ENCODE measurements around the gene LILRB2. TPM values are rescaled to one million over a fixed set of nuclear protein-coding genes. Genes with fewer than 3 reads are reported as not detected.

The LILRB2 gene
- polyA plus RNA-seq, 1 donor, result 2.6 TPM

DNA sequence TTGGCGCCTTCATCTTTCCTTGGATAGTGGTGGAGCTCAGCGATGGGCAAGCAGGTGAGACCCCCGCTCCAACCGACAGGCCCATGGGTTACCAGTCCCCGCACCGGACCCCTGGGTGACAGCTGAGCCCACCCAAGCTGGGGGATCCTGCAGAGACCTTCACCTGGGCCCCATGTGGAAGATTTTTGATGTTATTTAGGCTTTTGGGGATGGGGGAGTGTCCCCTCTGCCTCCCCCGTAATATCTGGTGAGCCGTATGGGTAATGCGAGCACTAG, 37.0 kb upstream of the LILRB2 start:
- no peak overlapping the region for H3K4me3 ChIP-seq (ENCODE audit: low read length)
- WGBS (ENCODE audit: insufficient coverage, low lambda C conversion rate), result no CpG with 5 or more reads among the region's 9 CpGs
- no peaks in the 10 kb centered on the region for H3K4me1 ChIP-seq (ENCODE audit: control insufficient read depth, insufficient read depth, low read length)
- H3K27me3 ChIP-seq (ENCODE audit: control insufficient read depth, insufficient read depth, low read length), result no peaks in the 10 kb centered on the region
- DNase-seq, result no peak
- no peak overlapping the region for H3K27ac ChIP-seq (ENCODE audit: low read length)
- no peaks in the 10 kb centered on the region for H3K9me3 ChIP-seq (ENCODE audit: control insufficient read depth, low read depth, low read length)
- no peaks in the 10 kb centered on the region for H3K36me3 ChIP-seq (ENCODE audit: control insufficient read depth, insufficient read depth, low read length)

DNA sequence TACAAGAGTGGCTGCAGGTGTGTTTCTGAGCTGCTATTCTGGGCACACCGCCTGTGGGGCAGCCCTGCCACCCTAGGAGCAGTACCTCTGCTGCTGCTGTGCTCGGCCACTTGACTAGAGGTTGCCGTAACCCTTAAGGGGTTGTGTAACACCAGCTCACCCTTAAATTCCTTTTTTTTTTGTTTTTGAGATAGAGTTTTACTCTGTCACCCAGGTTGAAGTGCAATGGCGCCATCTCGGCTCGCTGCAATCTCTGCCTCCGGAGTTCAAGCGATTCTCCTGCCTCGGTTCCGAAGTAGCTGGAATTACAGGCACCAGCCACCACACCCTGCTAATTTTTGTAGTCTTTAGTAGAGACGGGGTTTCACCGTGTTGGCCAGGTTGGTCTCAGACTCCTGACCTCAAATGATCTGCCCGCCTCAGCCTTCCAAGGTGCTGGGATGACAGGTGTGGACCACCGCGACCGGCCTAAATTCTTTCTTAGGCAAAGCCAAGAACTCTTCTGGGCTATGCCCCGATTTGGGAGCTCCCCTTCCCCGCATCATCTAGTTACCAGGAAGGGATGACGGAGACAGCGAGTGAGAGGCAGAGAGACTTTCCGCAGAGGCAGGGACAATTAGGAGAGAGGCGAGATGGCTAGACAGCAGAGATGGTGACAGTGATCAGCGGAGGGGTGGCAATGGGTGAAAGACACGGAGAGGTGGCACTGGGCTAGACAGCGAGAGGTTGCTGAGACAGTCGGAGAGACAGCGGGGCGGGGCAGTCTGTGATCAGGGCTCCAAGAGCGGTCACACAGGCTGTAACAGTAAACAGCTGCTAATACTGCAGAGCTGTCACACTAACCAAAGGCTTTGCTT, 36.4 kb upstream of the LILRB2 start:
- no peaks in the 10 kb centered on the region for H3K4me1 ChIP-seq (ENCODE audit: control insufficient read depth, insufficient read depth, low read length)
- no peak for DNase-seq
- 95% methylated on average over 4 of the region's 29 CpGs for WGBS (ENCODE audit: insufficient coverage, low lambda C conversion rate)
- H3K36me3 ChIP-seq (ENCODE audit: control insufficient read depth, insufficient read depth, low read length), result no peaks in the 10 kb centered on the region
- no peak overlapping the region for H3K4me3 ChIP-seq (ENCODE audit: low read length)
- H3K27me3 ChIP-seq (ENCODE audit: control insufficient read depth, insufficient read depth, low read length), result no peaks in the 10 kb centered on the region
- no peak overlapping the region for H3K27ac ChIP-seq (ENCODE audit: low read length)
- H3K9me3 ChIP-seq (ENCODE audit: control insufficient read depth, low read depth, low read length), result no peaks in the 10 kb centered on the region

GRCh38 chr19:54316746-54317107, 35.8 kb upstream of the LILRB2 start:
- no peak for DNase-seq
- Histone ChIP-seq H3K4me3 (ENCODE audit: low read length) (no peak overlapping the region), H3K4me1 (ENCODE audit: control insufficient read depth, insufficient read depth, low read length) (no peaks in the 10 kb centered on the region), H3K9me3 (ENCODE audit: control insufficient read depth, low read depth, low read length) (no peaks in the 10 kb centered on the region), H3K27ac (ENCODE audit: low read length) (no peak overlapping the region), H3K27me3 (ENCODE audit: control insufficient read depth, insufficient read depth, low read length) (no peaks in the 10 kb centered on the region), H3K36me3 (ENCODE audit: control insufficient read depth, insufficient read depth, low read length) (no peaks in the 10 kb centered on the region)
- no CpG with 5 or more reads among the region's 11 CpGs for WGBS (ENCODE audit: insufficient coverage, low lambda C conversion rate)

GRCh38 chr19:54315956-54316355, 35.0 kb upstream of the LILRB2 start:
- no peaks in the 10 kb centered on the region for H3K36me3 ChIP-seq (ENCODE audit: control insufficient read depth, insufficient read depth, low read length)
- no peak overlapping the region for H3K4me3 ChIP-seq (ENCODE audit: low read length)
- no peaks in the 10 kb centered on the region for H3K27me3 ChIP-seq (ENCODE audit: control insufficient read depth, insufficient read depth, low read length)
- no peak for DNase-seq
- no peaks in the 10 kb centered on the region for H3K4me1 ChIP-seq (ENCODE audit: control insufficient read depth, insufficient read depth, low read length)
- no peaks in the 10 kb centered on the region for H3K9me3 ChIP-seq (ENCODE audit: control insufficient read depth, low read depth, low read length)
- WGBS (ENCODE audit: insufficient coverage, low lambda C conversion rate), result no CpG with 5 or more reads among the region's 10 CpGs
- no peak overlapping the region for H3K27ac ChIP-seq (ENCODE audit: low read length)

DNA sequence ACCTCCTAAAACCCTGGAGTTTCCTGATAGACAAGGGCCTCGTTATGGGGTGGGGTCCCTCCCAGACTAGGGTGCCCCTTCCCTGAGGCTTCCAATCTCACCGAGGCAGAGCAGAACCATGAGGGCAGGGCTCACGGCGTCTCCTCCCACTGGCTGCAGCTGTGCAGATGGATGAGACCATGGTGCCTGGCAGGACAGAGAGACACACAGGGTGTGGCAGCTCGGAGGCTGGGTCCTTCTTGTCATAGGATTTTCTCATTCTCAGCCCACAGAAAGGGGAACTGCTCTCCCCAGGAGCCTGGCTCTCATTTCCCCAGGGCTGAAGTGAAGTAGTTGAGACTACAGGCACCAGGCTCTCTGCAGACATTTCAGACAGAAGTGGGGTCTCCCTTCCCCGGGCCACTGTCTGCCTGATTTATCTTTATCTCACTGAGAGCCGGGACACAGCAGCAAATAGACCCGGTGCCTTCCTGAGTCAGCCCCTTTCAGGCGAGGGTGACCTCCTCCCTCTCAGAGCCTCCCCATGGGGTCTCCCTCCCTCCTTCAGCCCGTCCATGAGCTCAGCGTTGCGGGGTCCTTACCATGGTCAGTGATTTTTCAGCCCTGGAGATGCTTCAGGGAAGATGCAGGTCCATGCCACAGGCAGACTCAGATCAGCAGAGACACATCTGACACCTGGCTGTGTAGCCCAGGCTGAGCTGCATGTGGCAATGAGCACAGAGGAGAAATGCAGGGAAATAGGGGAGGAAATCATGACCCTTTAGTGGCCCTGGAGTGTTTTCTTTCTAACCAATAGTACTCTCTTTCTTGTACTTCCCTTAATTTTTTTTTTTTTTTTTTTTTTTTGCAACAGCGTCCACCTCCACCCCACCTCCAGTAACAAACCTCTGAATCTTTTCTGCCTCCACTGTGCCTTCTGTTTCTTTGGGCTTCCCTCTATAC, 31.8 kb upstream of the LILRB2 start, which contains the start of gene LILRA5:
Gene LILRA5, minus strand, starts transcription at position 731 of the 942 bp plus-strand sequence. Its CDS starts 147 bp downstream, at position 584.
- WGBS (ENCODE audit: insufficient coverage, low lambda C conversion rate), result no CpG with 5 or more reads among the region's 13 CpGs
- H3K4me3 ChIP-seq (ENCODE audit: low read length), result no peak within 1 kb of the TSS
- no peak for DNase-seq
- H3K4me1 ChIP-seq (ENCODE audit: control insufficient read depth, insufficient read depth, low read length), result no peaks in the 10 kb centered on the region
- H3K27ac ChIP-seq (ENCODE audit: low read length), result no peak within 1 kb of the TSS
- no peaks in the 10 kb centered on the region for H3K27me3 ChIP-seq (ENCODE audit: control insufficient read depth, insufficient read depth, low read length)
- H3K36me3 ChIP-seq (ENCODE audit: control insufficient read depth, insufficient read depth, low read length), result no peaks in the 10 kb centered on the region
- H3K9me3 ChIP-seq (ENCODE audit: control insufficient read depth, low read depth, low read length), result no peaks in the 10 kb centered on the region

DNA sequence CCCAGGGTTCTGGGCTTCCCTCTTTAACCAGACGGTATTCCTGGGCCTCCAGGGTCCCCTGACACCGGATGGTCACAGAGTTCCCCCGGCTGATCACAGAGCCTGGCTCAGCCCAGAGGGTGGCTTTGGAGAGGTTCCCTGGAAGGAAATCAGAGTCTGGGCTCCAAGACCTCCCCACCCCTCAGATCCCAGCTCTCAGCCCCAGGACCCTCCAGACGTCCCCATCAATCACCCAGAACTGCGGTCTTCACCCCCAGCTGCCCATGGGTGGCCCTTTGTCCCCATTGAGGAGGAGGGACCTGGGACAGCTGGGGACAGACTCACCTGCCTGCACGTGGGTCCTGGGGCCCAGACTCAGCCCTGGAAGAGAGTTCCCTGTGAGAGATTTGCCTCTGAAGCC, 31.1 kb upstream of the LILRB2 start:
- no peak overlapping the region for H3K4me3 ChIP-seq (ENCODE audit: low read length)
- no peaks in the 10 kb centered on the region for H3K9me3 ChIP-seq (ENCODE audit: control insufficient read depth, low read depth, low read length)
- DNase-seq, result no peak
- no peaks in the 10 kb centered on the region for H3K27me3 ChIP-seq (ENCODE audit: control insufficient read depth, insufficient read depth, low read length)
- H3K27ac ChIP-seq (ENCODE audit: low read length), result no peak overlapping the region
- H3K36me3 ChIP-seq (ENCODE audit: control insufficient read depth, insufficient read depth, low read length), result no peaks in the 10 kb centered on the region
- no peaks in the 10 kb centered on the region for H3K4me1 ChIP-seq (ENCODE audit: control insufficient read depth, insufficient read depth, low read length)
- WGBS (ENCODE audit: insufficient coverage, low lambda C conversion rate), result no CpG with 5 or more reads among the region's 6 CpGs

GRCh38 chr19:54311486-54311885, 30.6 kb upstream of the LILRB2 start:
- Histone ChIP-seq H3K4me3 (ENCODE audit: low read length) (no peak overlapping the region), H3K27me3 (ENCODE audit: control insufficient read depth, insufficient read depth, low read length) (no peaks in the 10 kb centered on the region), H3K4me1 (ENCODE audit: control insufficient read depth, insufficient read depth, low read length) (no peaks in the 10 kb centered on the region), H3K36me3 (ENCODE audit: control insufficient read depth, insufficient read depth, low read length) (no peaks in the 10 kb centered on the region), H3K9me3 (ENCODE audit: control insufficient read depth, low read depth, low read length) (no peaks in the 10 kb centered on the region), H3K27ac (ENCODE audit: low read length) (no peak overlapping the region)
- no CpG with 5 or more reads among the region's 5 CpGs for WGBS (ENCODE audit: insufficient coverage, low lambda C conversion rate)
- DNase-seq, result no peak

- H3K27me3 ChIP-seq (ENCODE audit: control insufficient read depth, insufficient read depth, low read length), result no peaks in the 10 kb centered on the region
- no CpG with 5 or more reads among the region's 5 CpGs for WGBS (ENCODE audit: insufficient coverage, low lambda C conversion rate)
- H3K4me3 ChIP-seq (ENCODE audit: low read length), result no peak overlapping the region
- DNase-seq, result no peak
- no peaks in the 10 kb centered on the region for H3K9me3 ChIP-seq (ENCODE audit: control insufficient read depth, low read depth, low read length)
- no peak overlapping the region for H3K27ac ChIP-seq (ENCODE audit: low read length)
- no peaks in the 10 kb centered on the region for H3K4me1 ChIP-seq (ENCODE audit: control insufficient read depth, insufficient read depth, low read length)
- no peaks in the 10 kb centered on the region for H3K36me3 ChIP-seq (ENCODE audit: control insufficient read depth, insufficient read depth, low read length)
Measured at GRCh38 chr19:54310543-54310942, 29.6 kb upstream of the LILRB2 start.

DNA sequence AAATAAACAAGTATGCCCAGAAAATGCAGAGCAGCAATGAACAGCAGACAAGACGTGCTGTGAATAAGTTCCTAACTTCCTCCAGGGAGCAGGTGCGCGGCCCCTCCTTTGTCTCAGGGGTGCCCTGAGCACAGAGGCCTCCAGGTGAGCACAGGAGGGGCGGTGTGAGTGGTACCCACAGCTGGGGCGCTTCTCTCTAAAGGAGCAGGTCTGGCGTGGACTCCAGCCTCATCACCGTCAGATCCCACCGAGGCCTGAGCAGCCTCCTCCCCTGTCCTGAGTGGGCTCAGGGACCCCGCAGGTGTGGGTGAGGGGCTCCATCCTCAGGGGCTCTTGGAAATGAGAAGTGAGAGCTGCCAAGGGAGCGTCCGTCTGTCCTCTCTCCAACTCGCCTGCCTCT, 28.9 kb upstream of the LILRB2 start:
- Histone ChIP-seq H3K4me1 (ENCODE audit: control insufficient read depth, insufficient read depth, low read length) (no peaks in the 10 kb centered on the region), H3K9me3 (ENCODE audit: control insufficient read depth, low read depth, low read length) (no peaks in the 10 kb centered on the region), H3K27ac (ENCODE audit: low read length) (no peak overlapping the region), H3K36me3 (ENCODE audit: control insufficient read depth, insufficient read depth, low read length) (no peaks in the 10 kb centered on the region), H3K27me3 (ENCODE audit: control insufficient read depth, insufficient read depth, low read length) (no peaks in the 10 kb centered on the region), H3K4me3 (ENCODE audit: low read length) (no peak overlapping the region)
- DNase-seq, result no peak
- no CpG with 5 or more reads among the region's 12 CpGs for WGBS (ENCODE audit: insufficient coverage, low lambda C conversion rate)

- H3K27ac ChIP-seq (ENCODE audit: low read length), result no peak overlapping the region
- DNase-seq, result no peak
- WGBS (ENCODE audit: insufficient coverage, low lambda C conversion rate), result no CpG with 5 or more reads among the region's 5 CpGs
- no peaks in the 10 kb centered on the region for H3K27me3 ChIP-seq (ENCODE audit: control insufficient read depth, insufficient read depth, low read length)
- H3K36me3 ChIP-seq (ENCODE audit: control insufficient read depth, insufficient read depth, low read length), result no peaks in the 10 kb centered on the region
- no peak overlapping the region for H3K4me3 ChIP-seq (ENCODE audit: low read length)
- no peaks in the 10 kb centered on the region for H3K4me1 ChIP-seq (ENCODE audit: control insufficient read depth, insufficient read depth, low read length)
- no peaks in the 10 kb centered on the region for H3K9me3 ChIP-seq (ENCODE audit: control insufficient read depth, low read depth, low read length)
Measured at GRCh38 chr19:54307389-54308020, 26.6 kb upstream of the LILRB2 start.
